Activated naive CD8-positive, alpha-beta T cell (primary cell): ENCODE data around the gene GATAD2B.
A peak's percentile ranks its signal among the peaks of the same experiment; 100 is the strongest.

Experiments
- H3K27ac Mint-ChIP-seq: one replicate; pipeline ENCODE4 v1.8.0; 2021; ENCODE audit warnings: mixed read lengths
- H3K27me3 Mint-ChIP-seq: one replicate; pipeline ENCODE4 v1.8.0; 2021; ENCODE audit warnings: mixed read lengths
- H3K36me3 Mint-ChIP-seq: one replicate; pipeline ENCODE4 v1.8.0; 2021; ENCODE audit warnings: mixed read lengths
- H3K4me1 Mint-ChIP-seq: one replicate; pipeline ENCODE4 v1.8.0; 2021; ENCODE audit warnings: low read depth, mixed read lengths
- H3K4me3 Mint-ChIP-seq: one replicate; pipeline ENCODE4 v1.8.0; 2021; ENCODE audit warnings: mild to moderate bottlenecking, mixed read lengths
- H3K9me3 Mint-ChIP-seq: one replicate; pipeline ENCODE4 v1.8.0; 2021; ENCODE audit warnings: low read depth, mixed read lengths

The GATAD2B gene

GRCh38 chr1:153831026-153831425 lies 91.7 kb downstream of the GATAD2B start:
- Mint-ChIP-seq H3K4me3 (no peak overlapping the region), H3K4me1 (peaks cover 23% of the 10 kb centered on the region), H3K27me3 (no peaks in the 10 kb centered on the region), H3K9me3 (no peaks in the 10 kb centered on the region), H3K27ac (peak overlapping the region; percentile 58), H3K36me3 (no peaks in the 10 kb centered on the region)

- H3K4me1 Mint-ChIP-seq, result peaks cover 8% of the 10 kb centered on the region
- no peaks in the 10 kb centered on the region for H3K36me3 Mint-ChIP-seq
- H3K27ac Mint-ChIP-seq, result peak overlapping the region; percentile 41
- H3K4me3 Mint-ChIP-seq, result no peak overlapping the region
- no peaks in the 10 kb centered on the region for H3K27me3 Mint-ChIP-seq
- H3K9me3 Mint-ChIP-seq, result no peaks in the 10 kb centered on the region
These were observed 95.4 kb downstream of the GATAD2B start for GRCh38 chr1:153827168-153827964.

GRCh38 chr1:153818876-153819275 lies 103.9 kb downstream of the GATAD2B start:
- Mint-ChIP-seq H3K4me3 (no peak overlapping the region), H3K4me1 (peaks cover 3% of the 10 kb centered on the region), H3K36me3 (peaks cover 7% of the 10 kb centered on the region), H3K27me3 (no peaks in the 10 kb centered on the region), H3K27ac (peak overlapping the region; percentile 48), H3K9me3 (no peaks in the 10 kb centered on the region)

GRCh38 chr1:153816283-153816889 lies 106.4 kb downstream of the GATAD2B start:
- H3K27me3 Mint-ChIP-seq, result no peaks in the 10 kb centered on the region
- peaks cover 3% of the 10 kb centered on the region for H3K4me1 Mint-ChIP-seq
- no peak overlapping the region for H3K4me3 Mint-ChIP-seq
- H3K36me3 Mint-ChIP-seq, result peaks cover 8% of the 10 kb centered on the region
- H3K27ac Mint-ChIP-seq, result peak overlapping the region; percentile 2
- no peaks in the 10 kb centered on the region for H3K9me3 Mint-ChIP-seq

GRCh38 chr1:153805886-153806719 lies 116.7 kb downstream of the GATAD2B start:
- Mint-ChIP-seq H3K36me3 (peaks cover 5% of the 10 kb centered on the region), H3K27ac (peak overlapping the region; percentile 92), H3K4me3 (peak overlapping the region; percentile 68), H3K27me3 (no peaks in the 10 kb centered on the region), H3K9me3 (no peaks in the 10 kb centered on the region), H3K4me1 (peaks cover 35% of the 10 kb centered on the region)

- Mint-ChIP-seq H3K27me3 (no peaks in the 10 kb centered on the region), H3K4me1 (peaks cover 35% of the 10 kb centered on the region), H3K36me3 (peaks cover 4% of the 10 kb centered on the region), H3K4me3 (peak overlapping the region; percentile 68), H3K27ac (peak overlapping the region; percentile 92), H3K9me3 (no peaks in the 10 kb centered on the region)
These were observed 117.6 kb downstream of the GATAD2B start for GRCh38 chr1:153805042-153805745.

- no peaks in the 10 kb centered on the region for H3K27me3 Mint-ChIP-seq
- H3K36me3 Mint-ChIP-seq, result peaks cover 2% of the 10 kb centered on the region
- H3K9me3 Mint-ChIP-seq, result no peaks in the 10 kb centered on the region
- peaks cover 35% of the 10 kb centered on the region for H3K4me1 Mint-ChIP-seq
- peak overlapping the region; percentile 79 for H3K27ac Mint-ChIP-seq
- H3K4me3 Mint-ChIP-seq, result no peak overlapping the region
These were observed 118.7 kb downstream of the GATAD2B start for GRCh38 chr1:153804112-153804511.

- peak overlapping the region; percentile 78 for H3K27ac Mint-ChIP-seq
- H3K4me3 Mint-ChIP-seq, result peak overlapping the region; percentile 38
- peaks cover 35% of the 10 kb centered on the region for H3K4me1 Mint-ChIP-seq
- H3K27me3 Mint-ChIP-seq, result no peaks in the 10 kb centered on the region
- H3K9me3 Mint-ChIP-seq, result no peaks in the 10 kb centered on the region
- H3K36me3 Mint-ChIP-seq, result peaks cover 2% of the 10 kb centered on the region
These were observed 119.2 kb downstream of the GATAD2B start for GRCh38 chr1:153803470-153804056.

GRCh38 chr1:153801786-153802697 lies 120.7 kb downstream of the GATAD2B start:
- H3K9me3 Mint-ChIP-seq, result no peaks in the 10 kb centered on the region
- H3K4me3 Mint-ChIP-seq, result no peak overlapping the region
- H3K27me3 Mint-ChIP-seq, result no peaks in the 10 kb centered on the region
- H3K36me3 Mint-ChIP-seq, result peaks cover 2% of the 10 kb centered on the region
- peaks cover 38% of the 10 kb centered on the region for H3K4me1 Mint-ChIP-seq
- H3K27ac Mint-ChIP-seq, result peak overlapping the region; percentile 17

GRCh38 chr1:153801028-153801625 lies 121.6 kb downstream of the GATAD2B start:
- Mint-ChIP-seq H3K27me3 (no peaks in the 10 kb centered on the region), H3K36me3 (peaks cover 2% of the 10 kb centered on the region), H3K9me3 (no peaks in the 10 kb centered on the region), H3K27ac (peak overlapping the region; percentile 46), H3K4me1 (peaks cover 35% of the 10 kb centered on the region), H3K4me3 (no peak overlapping the region)

- Mint-ChIP-seq H3K36me3 (peaks cover 2% of the 10 kb centered on the region), H3K9me3 (no peaks in the 10 kb centered on the region), H3K27ac (no peak overlapping the region), H3K4me1 (peaks cover 29% of the 10 kb centered on the region), H3K4me3 (no peak overlapping the region), H3K27me3 (no peaks in the 10 kb centered on the region)
These were observed 122.3 kb downstream of the GATAD2B start for GRCh38 chr1:153800516-153800915.

GRCh38 chr1:153799566-153800465 lies 123.0 kb downstream of the GATAD2B start:
- Mint-ChIP-seq H3K9me3 (no peaks in the 10 kb centered on the region), H3K36me3 (peaks cover 2% of the 10 kb centered on the region), H3K4me1 (peaks cover 25% of the 10 kb centered on the region), H3K4me3 (no peak overlapping the region), H3K27me3 (no peaks in the 10 kb centered on the region), H3K27ac (no peak overlapping the region)
